ENCODE data around the gene ARVCF. TPM values are rescaled to one million over a fixed set of nuclear protein-coding genes. Genes with fewer than 3 reads are reported as not detected.

The ARVCF gene
- total and polyA plus RNA-seq, 2 experiments from 2014 or later, result 40.3 to 55.5 TPM

- H3K4me1 ChIP-seq (ENCODE audit: low read depth), result no peaks in the 10 kb centered on the region
Observed at GRCh38 chr22:19991395-19991644, 25.3 kb downstream of the ARVCF start.

GRCh38 chr22:19990609-19991394, 25.8 kb downstream of the ARVCF start:
- H3K27me3 ChIP-seq, result no peaks in the 10 kb centered on the region
- no peaks in the 10 kb centered on the region for H3K9me3 ChIP-seq (ENCODE audit: low read depth)
- H3K4me1 ChIP-seq (ENCODE audit: low read depth), result no peaks in the 10 kb centered on the region
- DNase-seq (ENCODE audit: low read depth in 1 of 2, low spot score in 1 of 2), result no peak
- no peaks in the 10 kb centered on the region for H3K36me3 ChIP-seq
- no peak overlapping the region for H3K27ac ChIP-seq
- TF ChIP-seq CTCF (IDR thresholded peaks at IDR 0.05; ENCODE audit: low read depth, low read length), result no peak
- no peak overlapping the region for H3K4me3 ChIP-seq

More at GRCh38 chr22:19991395-19991644, 25.3 kb downstream of the ARVCF start:
- no peak for DNase-seq (ENCODE audit: low read depth in 1 of 2, low spot score in 1 of 2)
- Histone ChIP-seq H3K27ac (no peak overlapping the region), H3K36me3 (no peaks in the 10 kb centered on the region), H3K4me3 (no peak overlapping the region), H3K27me3 (no peaks in the 10 kb centered on the region), H3K9me3 (ENCODE audit: low read depth) (no peaks in the 10 kb centered on the region)
- no peak for TF ChIP-seq CTCF (IDR thresholded peaks at IDR 0.05; ENCODE audit: low read depth, low read length)

GRCh38 chr22:19990188-19990587, 26.4 kb downstream of the ARVCF start:
- H3K27me3 ChIP-seq, result no peaks in the 10 kb centered on the region
- no peak overlapping the region for H3K4me3 ChIP-seq
- H3K4me1 ChIP-seq (ENCODE audit: low read depth), result no peaks in the 10 kb centered on the region
- no peak for DNase-seq (ENCODE audit: low read depth in 1 of 2, low spot score in 1 of 2)
- no peaks in the 10 kb centered on the region for H3K9me3 ChIP-seq (ENCODE audit: low read depth)
- TF ChIP-seq CTCF (IDR thresholded peaks at IDR 0.05; ENCODE audit: low read depth, low read length), result no peak
- H3K36me3 ChIP-seq, result no peaks in the 10 kb centered on the region
- H3K27ac ChIP-seq, result no peak overlapping the region

GRCh38 chr22:19989725-19990067, 26.9 kb downstream of the ARVCF start:
- no peaks in the 10 kb centered on the region for H3K4me1 ChIP-seq (ENCODE audit: low read depth)
- H3K27me3 ChIP-seq, result no peaks in the 10 kb centered on the region
- no peak for TF ChIP-seq CTCF (IDR thresholded peaks at IDR 0.05; ENCODE audit: low read depth, low read length)
- no peaks in the 10 kb centered on the region for H3K9me3 ChIP-seq (ENCODE audit: low read depth)
- no peaks in the 10 kb centered on the region for H3K36me3 ChIP-seq
- no peak for DNase-seq (ENCODE audit: low read depth in 1 of 2, low spot score in 1 of 2)
- no peak overlapping the region for H3K27ac ChIP-seq
- no peak overlapping the region for H3K4me3 ChIP-seq

GRCh38 chr22:19988965-19989724, 27.5 kb downstream of the ARVCF start:
- no peak for DNase-seq (ENCODE audit: low read depth in 1 of 2, low spot score in 1 of 2)
- TF ChIP-seq CTCF (IDR thresholded peaks at IDR 0.05; ENCODE audit: low read depth, low read length), result no peak
- H3K4me1 ChIP-seq (ENCODE audit: low read depth), result no peaks in the 10 kb centered on the region
- H3K4me3 ChIP-seq, result no peak overlapping the region
- no peaks in the 10 kb centered on the region for H3K36me3 ChIP-seq
- H3K27ac ChIP-seq, result no peak overlapping the region
- H3K27me3 ChIP-seq, result no peaks in the 10 kb centered on the region
- H3K9me3 ChIP-seq (ENCODE audit: low read depth), result no peaks in the 10 kb centered on the region
